ENCODE measurements around the gene KCTD3.
A peak's percentile ranks its signal among the peaks of the same experiment; 100 is the strongest.

KCTD3 gene

GRCh38 chr1:215556996-215557395, 10.1 kb upstream of the KCTD3 start:
- no peak for DNase-seq (ENCODE audit: low spot score)

DNA sequence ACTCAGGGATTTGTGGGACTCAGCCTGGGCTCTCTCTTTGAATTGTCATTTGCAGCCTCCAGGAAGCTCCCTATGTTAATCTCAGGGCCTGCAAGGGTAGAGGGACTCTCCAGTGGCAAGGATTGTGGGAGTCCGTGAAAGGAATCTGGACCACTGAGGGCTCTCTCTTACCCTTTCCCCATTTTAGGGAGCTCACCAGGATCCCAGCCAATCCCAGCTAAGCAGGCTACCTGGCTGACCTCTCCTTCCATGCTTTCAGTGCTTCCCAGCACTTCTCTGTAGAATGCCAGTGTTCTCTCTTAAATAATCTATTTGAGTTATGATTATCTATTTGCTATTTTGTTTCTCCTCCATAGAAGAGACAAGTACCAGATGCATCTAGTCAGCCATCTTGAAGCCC, 9.6 kb upstream of the KCTD3 start:
- no peak for DNase-seq (ENCODE audit: low spot score)

DNA sequence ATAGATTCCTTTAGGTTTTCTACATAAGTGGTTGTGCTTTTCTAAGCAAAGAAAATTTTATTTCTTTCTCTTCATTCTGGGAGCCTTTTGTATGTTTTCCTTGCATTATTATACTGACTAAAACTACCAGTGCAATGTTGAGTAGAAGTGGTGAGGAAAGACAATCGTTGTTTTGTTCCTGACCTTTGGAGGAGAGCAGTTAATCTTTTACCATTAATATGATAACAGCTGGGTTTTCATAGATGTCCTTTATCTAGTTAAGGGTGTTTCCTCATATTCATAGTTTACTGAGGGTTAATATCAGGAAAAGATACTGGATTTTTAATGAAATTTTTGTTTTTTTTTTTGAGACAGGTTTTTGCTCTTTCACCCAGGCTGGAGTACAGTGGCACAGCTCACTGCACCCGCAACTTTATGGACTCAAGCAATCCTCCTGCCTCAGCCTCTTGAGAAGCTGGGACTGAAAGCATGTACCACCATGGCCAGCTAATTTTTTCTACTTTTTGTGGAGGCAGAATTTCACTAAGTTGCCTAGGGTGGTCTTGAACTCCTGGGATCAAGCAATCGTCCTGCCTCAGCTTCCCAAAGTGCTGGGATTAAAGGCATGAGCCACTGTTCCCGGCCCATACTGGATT, 9.0 kb upstream of the KCTD3 start:
- DNase-seq (ENCODE audit: low spot score) = no peak

- DNase-seq (ENCODE audit: low spot score) = peak; percentile 80
Measured at GRCh38 chr1:215567491-215568298, 591 bp downstream of the KCTD3 start.

DNA sequence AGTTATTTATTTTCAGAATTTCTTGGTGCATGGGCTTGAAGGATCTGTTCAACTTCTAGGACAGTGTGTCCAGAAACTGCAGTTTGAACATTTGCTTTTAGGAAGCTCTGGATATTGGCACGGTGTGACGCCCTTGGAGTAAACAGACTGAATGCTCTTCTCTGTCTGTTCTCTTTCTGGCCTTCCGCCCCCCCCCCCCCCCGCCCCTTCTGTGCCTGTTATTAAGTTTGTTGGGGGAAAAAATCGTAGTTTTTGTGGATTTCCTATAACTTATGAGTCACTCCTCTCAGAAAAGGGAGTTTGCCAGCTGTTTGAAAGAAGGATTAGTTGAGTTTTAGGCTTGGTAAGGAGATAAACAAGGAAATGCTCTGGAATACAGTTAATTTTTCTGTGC, 1.2 kb downstream of the KCTD3 start:
- peak; percentile 46 for DNase-seq (ENCODE audit: low spot score)

- no peak for DNase-seq (ENCODE audit: low spot score)
Measured at GRCh38 chr1:215569986-215570824, 3.1 kb downstream of the KCTD3 start.

DNA sequence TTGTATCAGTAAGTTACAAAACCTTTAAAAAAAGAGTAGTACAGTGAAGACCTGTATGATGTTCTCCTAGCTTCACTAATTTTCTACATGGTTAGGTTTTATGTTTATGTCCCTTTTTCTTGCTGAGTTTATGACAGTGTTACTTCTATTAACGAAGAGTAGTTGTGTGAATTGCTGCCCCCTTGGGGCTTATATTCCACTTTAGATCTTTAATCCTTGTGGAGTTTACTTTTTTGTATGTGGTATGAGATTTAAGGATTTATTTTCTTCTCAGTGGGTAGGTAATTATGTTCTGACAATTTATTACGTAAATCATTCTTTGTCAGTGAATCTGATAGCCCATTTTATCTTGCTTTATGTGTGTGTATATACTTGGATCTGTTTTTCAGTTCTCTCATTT, 14.8 kb downstream of the KCTD3 start:
- no peak for DNase-seq (ENCODE audit: low spot score)

GRCh38 chr1:215583185-215583749, 16.2 kb downstream of the KCTD3 start:
- no peak for DNase-seq (ENCODE audit: low spot score)

- DNase-seq (ENCODE audit: low spot score) = no peak
Measured at GRCh38 chr1:215584389-215584788, 17.3 kb downstream of the KCTD3 start.

GRCh38 chr1:215589650-215590435, 22.7 kb downstream of the KCTD3 start:
- no peak for DNase-seq (ENCODE audit: low spot score)

- DNase-seq (ENCODE audit: low spot score) = no peak
Measured at GRCh38 chr1:215590779-215591491, 23.8 kb downstream of the KCTD3 start.

DNA sequence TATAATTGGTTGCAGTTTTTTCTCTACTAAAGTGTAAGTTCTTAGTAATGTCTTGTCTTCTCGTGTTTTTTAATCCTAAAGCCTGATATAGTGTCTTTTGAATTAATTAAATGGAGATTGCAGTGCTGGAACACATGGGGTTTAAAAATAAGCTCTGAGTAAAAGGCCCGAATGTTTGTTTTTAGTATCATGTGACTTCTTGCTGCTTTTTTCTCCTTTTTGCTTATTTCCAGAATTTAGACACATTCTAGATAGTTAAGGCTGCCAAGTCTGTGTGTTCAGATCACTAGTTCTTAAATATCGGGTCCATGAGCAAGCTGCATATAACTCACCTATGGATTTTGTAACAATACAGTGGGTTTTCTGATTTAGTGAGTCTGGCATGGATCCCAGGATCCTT, 27.5 kb downstream of the KCTD3 start:
- no peak for DNase-seq (ENCODE audit: low spot score)

DNA sequence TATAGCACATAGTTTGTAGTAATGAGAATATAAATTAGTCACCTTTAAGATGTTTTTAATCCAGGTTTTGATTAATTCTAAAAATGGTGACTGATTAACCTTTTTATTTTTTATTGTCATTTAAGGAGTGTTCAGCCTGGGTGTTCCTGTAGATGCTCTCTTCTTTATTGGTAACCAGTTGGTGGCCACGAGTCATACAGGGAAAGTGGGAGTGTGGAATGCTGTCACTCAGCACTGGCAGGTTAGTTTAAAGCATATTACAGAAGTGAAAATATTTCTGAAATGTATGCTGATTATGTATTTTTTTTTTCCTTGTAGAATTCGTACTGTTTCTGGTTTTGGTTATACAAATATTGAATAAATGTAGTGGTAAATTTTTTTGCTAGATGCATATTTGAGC, 28.1 kb downstream of the KCTD3 start:
- DNase-seq (ENCODE audit: low spot score) = peak; percentile 30

GRCh38 chr1:215597961-215598360, 30.9 kb downstream of the KCTD3 start:
- no peak for DNase-seq (ENCODE audit: low spot score)

DNA sequence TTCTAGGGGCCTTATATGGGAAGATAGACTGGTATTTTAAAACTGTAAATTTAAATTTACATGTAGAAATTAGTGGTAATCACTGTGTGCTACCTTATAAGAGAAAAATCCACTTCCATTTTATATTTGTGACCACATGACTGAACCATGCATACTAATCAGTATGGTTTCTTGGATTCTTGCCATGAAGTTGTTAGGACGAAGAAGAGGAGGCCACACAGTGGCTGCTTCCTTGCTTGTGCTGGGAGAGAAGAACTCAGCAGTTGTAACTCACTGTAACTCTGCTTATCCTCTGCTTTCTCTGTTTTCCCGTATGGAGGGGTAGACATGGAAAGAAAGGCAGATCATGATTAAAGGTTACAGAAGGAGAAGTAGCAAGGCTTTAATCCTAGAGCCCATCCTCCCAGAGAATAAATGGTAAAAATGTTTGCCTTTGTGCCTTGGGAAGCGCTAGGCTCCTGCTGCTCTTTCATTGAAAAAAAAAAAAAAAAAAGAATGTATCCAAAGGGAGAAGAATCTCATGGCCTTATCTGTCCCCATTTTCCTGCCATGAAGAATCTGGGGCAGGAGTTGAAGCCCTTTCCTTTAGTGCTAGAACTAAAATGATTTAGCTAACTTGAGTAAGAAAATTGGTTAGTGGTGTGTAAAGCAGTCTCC, 32.4 kb downstream of the KCTD3 start:
- no peak for DNase-seq (ENCODE audit: low spot score)

- DNase-seq (ENCODE audit: low spot score) = no peak
Measured at GRCh38 chr1:215600258-215600792, 33.2 kb downstream of the KCTD3 start.

DNA sequence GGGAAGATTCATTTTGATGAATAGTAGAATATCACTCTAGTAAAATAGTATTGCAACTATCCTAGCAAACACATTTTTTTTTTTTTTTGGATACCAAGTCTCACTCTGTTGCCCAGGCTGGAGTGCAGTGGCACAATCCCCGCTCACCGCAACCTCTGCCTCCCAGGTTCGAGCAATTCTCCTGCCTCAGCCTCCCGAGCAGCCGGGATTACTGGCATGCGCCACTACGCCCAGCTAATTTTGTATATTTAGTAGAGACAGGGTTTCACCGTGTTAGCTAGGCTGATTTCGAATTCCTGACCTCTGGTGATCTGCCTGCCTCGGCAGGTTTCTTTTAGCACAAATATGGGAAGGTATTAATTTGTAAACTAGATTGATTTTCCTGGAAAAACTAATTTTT, 33.8 kb downstream of the KCTD3 start:
- no peak for DNase-seq (ENCODE audit: low spot score)

DNA sequence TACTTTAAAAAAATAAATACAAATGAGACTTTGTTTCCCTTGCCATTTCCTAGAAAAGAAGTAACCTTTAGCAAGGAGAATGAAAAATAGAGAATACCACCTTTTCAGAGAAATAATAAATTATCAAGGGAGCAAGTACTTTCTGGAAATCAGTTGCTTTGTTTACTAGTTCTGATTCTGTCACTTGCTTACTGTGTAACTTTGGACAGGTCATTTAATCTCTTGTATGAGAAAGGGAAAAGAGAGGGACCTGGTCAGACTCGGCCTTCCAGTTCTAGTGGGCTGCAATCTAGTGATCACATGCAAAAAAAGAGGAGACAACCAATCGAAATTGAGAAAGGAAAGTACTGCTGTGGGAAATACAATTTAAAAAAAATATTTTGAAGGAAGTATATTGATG, 34.2 kb downstream of the KCTD3 start:
- no peak for DNase-seq (ENCODE audit: low spot score)

GRCh38 chr1:215603319-215603718, 36.2 kb downstream of the KCTD3 start:
- DNase-seq (ENCODE audit: low spot score) = no peak

DNA sequence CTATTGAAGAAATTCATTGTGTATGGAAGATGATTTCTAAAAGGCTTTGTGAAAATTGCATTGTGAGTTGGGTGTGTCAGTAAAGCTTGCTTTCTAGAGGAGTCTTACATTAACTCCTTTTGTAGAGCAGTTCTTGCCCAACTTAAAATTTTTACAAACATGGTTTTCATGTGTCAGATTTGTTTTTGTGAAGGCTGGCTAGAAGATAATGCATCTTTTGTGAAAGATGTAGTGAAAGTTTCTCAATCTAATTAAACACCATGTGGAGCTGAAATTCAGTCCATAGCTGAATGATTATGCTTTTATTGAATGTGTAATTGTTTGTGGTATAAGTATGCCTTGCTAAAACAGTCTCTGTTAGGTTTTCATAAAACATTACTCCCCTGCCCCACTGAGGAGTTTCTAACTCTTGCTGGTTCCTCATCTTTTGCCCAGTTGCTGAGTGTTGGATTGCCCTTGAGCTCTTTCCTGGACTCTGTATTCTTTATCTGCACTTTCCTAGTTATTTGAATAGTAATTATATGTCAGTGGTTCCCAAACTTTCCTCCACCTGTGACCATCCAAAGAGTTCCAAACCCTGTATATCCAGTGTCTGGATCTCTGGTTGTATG, 38.0 kb downstream of the KCTD3 start:
- DNase-seq (ENCODE audit: low spot score) = no peak

Measured in D341Med (cell line).